Testis (tissue), 2 donors: ENCODE measurements around the gene OR11A1.

Experiments
- CTCF ChIP-seq, 3 experiments: fragments of 450-650 bp in 2 of 3; fragments of 200-600 bp in 1 of 3; sonication (generic) in 1 of 3; IDR thresholded peaks; one replicate each; pipeline ENCODE4 v1.5.1; 2016 to 2019; ENCODE audit warnings: antibody characterized with exemption in 3 of 3, mild to moderate bottlenecking in 2 of 3, moderate library complexity in 1 of 3
- POLR2A ChIP-seq: fragments of 450-650 bp; IDR thresholded peaks from one replicate; pipeline ENCODE4 v1.6.1; 2017; ENCODE audit warnings: antibody characterized with exemption, mild to moderate bottlenecking, moderate library complexity

GRCh38 chr6:29424168-29424567 is 32.7 kb downstream of the OR11A1 start:
- TF ChIP-seq POLR2A (no peak), CTCF (IDR thresholded peaks at IDR 0.05) (no peak)
